ENCODE measurements around the gene RBM12.
"Not testable (repeated sequence)": the region's sequence is repeated elsewhere in the genome, so short reads cannot be mapped to it uniquely, and the experiment has no call there.

Gene RBM12

GRCh38 chr20:35664466-35665206, at the start of gene RBM12, which contains the start of gene CPNE1:
RBM12 (minus strand) TSS chr20:35664900; CDS start chr20:35655322, 9,578 bp downstream.
CPNE1 (minus strand) TSS chr20:35664900; CDS start chr20:35632923, 31,977 bp downstream.
- peak within 1 kb of the TSS; percentile 81 for H3K27ac ChIP-seq
- DNase-seq (ENCODE audit: low read depth, low spot score): peak; percentile 49

- no peak for DNase-seq (ENCODE audit: low read depth, low spot score)
Observed at GRCh38 chr20:35714127-35714526, 49.4 kb upstream of the RBM12 start.

GRCh38 chr20:35713120-35713519, 48.4 kb upstream of the RBM12 start:
- H3K27ac ChIP-seq; DNase-seq (ENCODE audit: low read depth, low spot score): not testable (repeated sequence)

More at GRCh38 chr20:35714127-35714526, 49.4 kb upstream of the RBM12 start:
- no peak overlapping the region for H3K27ac ChIP-seq

GRCh38 chr20:35711588-35712209, 47.0 kb upstream of the RBM12 start:
- no peak for DNase-seq (ENCODE audit: low read depth, low spot score)
- no peak overlapping the region for H3K27ac ChIP-seq

- no peak for DNase-seq (ENCODE audit: low read depth, low spot score)
- no peak overlapping the region for H3K27ac ChIP-seq
Observed at GRCh38 chr20:35710884-35711587, 46.3 kb upstream of the RBM12 start.

GRCh38 chr20:35710039-35710438, 45.3 kb upstream of the RBM12 start:
- DNase-seq (ENCODE audit: low read depth, low spot score): no peak
- no peak overlapping the region for H3K27ac ChIP-seq

- H3K27ac ChIP-seq: peak overlapping the region; percentile 9
- no peak for DNase-seq (ENCODE audit: low read depth, low spot score)
Observed at GRCh38 chr20:35709259-35709658, 44.6 kb upstream of the RBM12 start.

GRCh38 chr20:35708502-35708901, 43.8 kb upstream of the RBM12 start:
- H3K27ac ChIP-seq: no peak overlapping the region
- no peak for DNase-seq (ENCODE audit: low read depth, low spot score)

- DNase-seq (ENCODE audit: low read depth, low spot score); H3K27ac ChIP-seq: not testable (repeated sequence)
Observed at GRCh38 chr20:35706591-35707529, 42.2 kb upstream of the RBM12 start.

- H3K27ac ChIP-seq; DNase-seq (ENCODE audit: low read depth, low spot score): not testable (repeated sequence)
Observed at GRCh38 chr20:35705894-35706293, 41.2 kb upstream of the RBM12 start.

- H3K27ac ChIP-seq: no peak overlapping the region
- DNase-seq (ENCODE audit: low read depth, low spot score): no peak
Observed at GRCh38 chr20:35704514-35705261, 40.0 kb upstream of the RBM12 start.

GRCh38 chr20:35702824-35703695, 38.4 kb upstream of the RBM12 start:
- DNase-seq (ENCODE audit: low read depth, low spot score): no peak
- peak overlapping the region; percentile 35 for H3K27ac ChIP-seq

GRCh38 chr20:35702051-35702823, 37.5 kb upstream of the RBM12 start:
- H3K27ac ChIP-seq: peak overlapping the region; percentile 35
- DNase-seq (ENCODE audit: low read depth, low spot score): no peak

GRCh38 chr20:35700625-35701148, 36.0 kb upstream of the RBM12 start:
- DNase-seq (ENCODE audit: low read depth, low spot score): no peak
- H3K27ac ChIP-seq: peak overlapping the region; percentile 94

GRCh38 chr20:35699957-35700624, 35.4 kb upstream of the RBM12 start:
- H3K27ac ChIP-seq: peak overlapping the region; percentile 94
- no peak for DNase-seq (ENCODE audit: low read depth, low spot score)

GRCh38 chr20:35699127-35699956, 34.6 kb upstream of the RBM12 start, which contains the start of the genes NFS1 and ROMO1:
NFS1 (minus strand) TSS chr20:35699352; CDS start chr20:35699288, 64 bp downstream.
ROMO1 (plus strand) TSS chr20:35699405; CDS start chr20:35699633, 228 bp downstream.
- DNase-seq (ENCODE audit: low read depth, low spot score): no peak
- peak within 1 kb of the TSS; percentile 94 for H3K27ac ChIP-seq
